Iris pigment epithelial cell (primary cell): ENCODE data around the gene C1orf174.

ENCODE experiments used
- DNase-seq: peaks from one replicate; pipeline ENCODE4 v3.0.0-alpha.2; 2011; ENCODE audit warnings: low read depth

C1orf174 gene

GRCh38 chr1:3900150-3900968 is at the start of gene C1orf174:
Gene C1orf174 (minus strand): TSS chr1:3900272. CDS start chr1:3900186, 86 bp downstream.
- peak; percentile 97 for DNase-seq

- no peak for DNase-seq
These were observed 48.3 kb upstream of the C1orf174 start for GRCh38 chr1:3948344-3948743.

- no peak for DNase-seq
These were observed 46.1 kb upstream of the C1orf174 start for GRCh38 chr1:3945916-3946840.

- no peak for DNase-seq
These were observed 45.1 kb upstream of the C1orf174 start for GRCh38 chr1:3945222-3945621.

- DNase-seq = no peak
These were observed 44.6 kb upstream of the C1orf174 start for GRCh38 chr1:3944578-3945125.

- DNase-seq = no peak
These were observed 43.9 kb upstream of the C1orf174 start for GRCh38 chr1:3943806-3944577.

GRCh38 chr1:3943123-3943431 is 43.0 kb upstream of the C1orf174 start:
- DNase-seq = no peak

GRCh38 chr1:3942416-3943122 is 42.5 kb upstream of the C1orf174 start:
- DNase-seq = no peak

- no peak for DNase-seq
These were observed 40.8 kb upstream of the C1orf174 start for GRCh38 chr1:3940754-3941345.

GRCh38 chr1:3940081-3940753 is 40.1 kb upstream of the C1orf174 start:
- DNase-seq = no peak

- DNase-seq = no peak
These were observed 39.4 kb upstream of the C1orf174 start for GRCh38 chr1:3939242-3940080.

- DNase-seq = no peak
These were observed 32.3 kb upstream of the C1orf174 start for GRCh38 chr1:3932156-3932919.

- no peak for DNase-seq
These were observed 31.2 kb upstream of the C1orf174 start for GRCh38 chr1:3931007-3931912.

- DNase-seq = no peak
These were observed 30.4 kb upstream of the C1orf174 start for GRCh38 chr1:3930301-3931006.

GRCh38 chr1:3929126-3929525 is 29.1 kb upstream of the C1orf174 start:
- DNase-seq = no peak

- no peak for DNase-seq
These were observed 28.5 kb upstream of the C1orf174 start for GRCh38 chr1:3928586-3928985.

GRCh38 chr1:3926956-3927355 is 26.9 kb upstream of the C1orf174 start:
- DNase-seq = no peak
